A549 (cell line): Measurements from ENCODE around the gene SYPL1.

Experiments
- CTCF ChIP-seq: fragments of >200 bp; sonication (Bioruptor Twin); formaldehyde crosslinking; IDR thresholded peaks from 3 replicates; pipeline ENCODE4 v1.5.1; 2016
- EP300 ChIP-seq, 2 experiments: fragments of >200 bp; sonication (Bioruptor Twin); formaldehyde crosslinking; IDR thresholded peaks; 2 replicates in 1 of 2; 3 replicates in 1 of 2; pipeline ENCODE4 v1.6.1; 2016 to 2017
- REST ChIP-seq: fragments of 200-600 bp; sonication (generic); IDR thresholded peaks from 2 replicates; pipeline ENCODE4 v1.6.1; 2016; ENCODE audit warnings: antibody characterized with exemption, mild to moderate bottlenecking, moderate library complexity

GRCh38 chr7:106140406-106141173 is 28.5 kb upstream of the SYPL1 start:
- TF ChIP-seq EP300 (IDR thresholded peaks at IDR 0.05) (no peak), REST (no peak), CTCF (no peak)
